Renal cortex interstitium (tissue), 11 donors: ENCODE measurements around the gene YPEL3. TPM values are rescaled to one million over a fixed set of nuclear protein-coding genes. Genes with fewer than 3 reads are reported as not detected.
A peak's percentile ranks its signal among the peaks of the same experiment; 100 is the strongest.

Experiments
- DNase-seq, 11 donors: peaks; one replicate each; pipeline ENCODE4 v3.0.0-alpha.2; 2013; ENCODE audit warnings: low read depth in 9 of 11, low spot score in 4 of 11; ENCODE audit errors: extremely low read depth in 1 of 11
- polyA plus RNA-seq, 3 donors: library from polyadenylated mRNA; unstranded; fragments of 120-200 nt; gene quantifications; one replicate each; pipeline ENCODE4 v1.2.1, GENCODE V29; 2013; ENCODE audit not compliant: insufficient read length in 3 of 3

The YPEL3 gene
- polyA plus RNA-seq, 3 donors, result 43.9 to 79.8 (median 55.5) TPM

GRCh38 chr16:30063893-30064728 is 31.9 kb downstream of the YPEL3 start:
- DNase-seq, result peak in 7 of 11 donors; percentile 47 to 70 (median 66)

- no peak for DNase-seq
Measured at GRCh38 chr16:30063278-30063892, 32.6 kb downstream of the YPEL3 start.

- DNase-seq, result no peak
Measured at GRCh38 chr16:30060836-30061554, 35.0 kb downstream of the YPEL3 start.

GRCh38 chr16:30060346-30060745 is 35.7 kb downstream of the YPEL3 start:
- no peak for DNase-seq

- no peak for DNase-seq
Measured at GRCh38 chr16:30054959-30055553, 41.0 kb downstream of the YPEL3 start.

- no peak for DNase-seq
Measured at GRCh38 chr16:30054451-30054850, 41.6 kb downstream of the YPEL3 start.

GRCh38 chr16:30053376-30054015 is 42.5 kb downstream of the YPEL3 start:
- DNase-seq, result no peak

- peak in 9 of 11 donors; percentile 77 to 91 (median 85) for DNase-seq
Measured at GRCh38 chr16:30052671-30053372, 43.2 kb downstream of the YPEL3 start.

- no peak for DNase-seq
Measured at GRCh38 chr16:30051518-30051917, 44.5 kb downstream of the YPEL3 start.

- no peak for DNase-seq
Measured at GRCh38 chr16:30049871-30050270, 46.1 kb downstream of the YPEL3 start.

GRCh38 chr16:30046588-30046987 is 49.4 kb downstream of the YPEL3 start:
- DNase-seq, result no peak

- no peak for DNase-seq
Measured at GRCh38 chr16:30046178-30046577, 49.8 kb downstream of the YPEL3 start.

Other genes starting within 250 kb of the YPEL3 start
- gene CDIPT, start 233.0 kb downstream of the YPEL3 start, polyA plus RNA-seq, result 100 to 1,000 TPM in 2 of 3 donors, 10 to 100 TPM in 1; 83.8 to 110 (median 108) TPM
- 10 to 100 TPM in 2 of 3 donors, 1 to 10 TPM in 1; 8.2 to 12.5 (median 12.4) TPM for gene SEZ6L2, start 196.7 kb downstream of the YPEL3 start, polyA plus RNA-seq
- gene ASPHD1, start 195.7 kb downstream of the YPEL3 start, polyA plus RNA-seq, result 1 to 10 TPM in 1 of 3 donors, under 1 TPM in 2; 0.47 to 1.3 (median 0.80) TPM
- gene KCTD13, start 170.0 kb downstream of the YPEL3 start, polyA plus RNA-seq, result 10 to 100 TPM; 15.2 to 31.7 (median 16.6) TPM
- 100 to 1,000 TPM in 2 of 3 donors, 10 to 100 TPM in 1; 98.3 to 120 (median 107) TPM for gene TMEM219, start 134.1 kb downstream of the YPEL3 start, polyA plus RNA-seq
- 10 to 100 TPM; 38.0 to 54.0 (median 52.6) TPM for gene TAOK2, start 122.3 kb downstream of the YPEL3 start, polyA plus RNA-seq
- gene HIRIP3, start 100.6 kb downstream of the YPEL3 start, polyA plus RNA-seq, result 10 to 100 TPM; 16.4 to 22.1 (median 19.3) TPM
- 10 to 100 TPM; 42.4 to 64.5 (median 53.7) TPM for gene INO80E, start 100.0 kb downstream of the YPEL3 start, polyA plus RNA-seq
- gene DOC2A, start 85.2 kb downstream of the YPEL3 start, polyA plus RNA-seq, result 1 to 10 TPM; 2.2 to 5.2 (median 2.5) TPM
- gene C16orf92, start 73.0 kb downstream of the YPEL3 start, polyA plus RNA-seq, result not detected
- gene TLCD3B, start 64.9 kb downstream of the YPEL3 start, polyA plus RNA-seq, result 1 to 10 TPM in 2 of 3 donors, under 1 TPM in 1; 0.65 to 1.8 (median 1.3) TPM
- gene ALDOA, start 30.5 kb downstream of the YPEL3 start, polyA plus RNA-seq, result 100 to 1,000 TPM; 472 to 699 (median 578) TPM
- gene PPP4C, start 20.2 kb downstream of the YPEL3 start, polyA plus RNA-seq, result 100 to 1,000 TPM in 1 of 3 donors, 10 to 100 TPM in 2; 82.7 to 112 (median 88.1) TPM
- 1 to 10 TPM; 1.1 to 1.7 (median 1.5) TPM for gene TBX6, start 4.3 kb downstream of the YPEL3 start, polyA plus RNA-seq
- gene GDPD3, start 17.3 kb upstream of the YPEL3 start, polyA plus RNA-seq, result 10 to 100 TPM; 11.3 to 14.0 (median 12.6) TPM
- gene MAPK3, start 27.0 kb upstream of the YPEL3 start, polyA plus RNA-seq, result 10 to 100 TPM; 79.3 to 90.0 (median 82.7) TPM
- gene CORO1A, start 87.4 kb upstream of the YPEL3 start, polyA plus RNA-seq, result 10 to 100 TPM in 1 of 3 donors, 1 to 10 TPM in 2; 5.3 to 16.6 (median 8.6) TPM
- 10 to 100 TPM; 26.0 to 39.1 (median 36.5) TPM for gene BOLA2B, start 97.5 kb upstream of the YPEL3 start, polyA plus RNA-seq
- gene SLX1A, start 97.7 kb upstream of the YPEL3 start, polyA plus RNA-seq, result 10 to 100 TPM; 22.3 to 39.8 (median 23.1) TPM
- 10 to 100 TPM in 2 of 3 donors, 1 to 10 TPM in 1; 5.9 to 17.5 (median 10.7) TPM for gene SULT1A3, start 103.0 kb upstream of the YPEL3 start, polyA plus RNA-seq
- gene NPIPB13, start 152.3 kb upstream of the YPEL3 start, polyA plus RNA-seq, result 10 to 100 TPM in 2 of 3 donors, 1 to 10 TPM in 1; 4.1 to 12.3 (median 11.1) TPM